NCI-H2227 (cell line): Measurements from ENCODE around the gene MGST3.
"Not testable (repeated sequence)": the region's sequence is repeated elsewhere in the genome, so short reads cannot be mapped to it uniquely, and the experiment has no call there.

Experiments
- DNase-seq: peaks from one replicate; lab custom pipeline; 2025; ENCODE audit not compliant: unreplicated experiment; lab: John Stamatoyannopoulos, UW

MGST3 gene

DNA sequence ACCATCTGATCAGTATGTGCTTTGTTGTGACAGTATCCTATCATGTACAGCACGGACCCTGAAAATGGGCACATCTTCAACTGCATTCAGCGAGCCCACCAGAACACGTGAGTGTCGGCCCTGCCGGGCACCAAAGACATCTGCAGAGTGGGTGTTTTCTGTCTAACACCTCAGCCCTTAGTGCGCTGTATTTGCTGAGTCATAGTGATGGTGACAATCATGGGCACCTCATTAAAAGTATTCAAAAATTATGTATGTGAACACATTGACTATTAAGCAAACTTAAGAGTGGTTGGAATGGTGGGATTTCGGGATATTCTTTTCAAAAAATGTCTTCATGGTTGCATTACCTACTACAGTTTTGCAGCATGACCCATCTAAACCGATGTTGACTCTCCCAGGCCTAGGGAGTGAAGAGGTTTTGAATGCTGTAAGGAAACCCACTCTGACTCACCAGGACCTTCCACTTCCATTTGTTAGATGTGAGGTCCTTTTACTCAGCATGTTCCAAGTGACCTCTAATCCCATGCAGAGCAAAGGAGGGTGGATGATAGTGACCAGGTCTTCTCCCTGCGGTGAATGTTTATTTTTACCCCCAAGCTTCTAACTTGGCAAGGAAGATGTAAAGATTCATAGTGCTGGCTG lies 20.1 kb downstream of the MGST3 start:
- DNase-seq = no peak

DNA sequence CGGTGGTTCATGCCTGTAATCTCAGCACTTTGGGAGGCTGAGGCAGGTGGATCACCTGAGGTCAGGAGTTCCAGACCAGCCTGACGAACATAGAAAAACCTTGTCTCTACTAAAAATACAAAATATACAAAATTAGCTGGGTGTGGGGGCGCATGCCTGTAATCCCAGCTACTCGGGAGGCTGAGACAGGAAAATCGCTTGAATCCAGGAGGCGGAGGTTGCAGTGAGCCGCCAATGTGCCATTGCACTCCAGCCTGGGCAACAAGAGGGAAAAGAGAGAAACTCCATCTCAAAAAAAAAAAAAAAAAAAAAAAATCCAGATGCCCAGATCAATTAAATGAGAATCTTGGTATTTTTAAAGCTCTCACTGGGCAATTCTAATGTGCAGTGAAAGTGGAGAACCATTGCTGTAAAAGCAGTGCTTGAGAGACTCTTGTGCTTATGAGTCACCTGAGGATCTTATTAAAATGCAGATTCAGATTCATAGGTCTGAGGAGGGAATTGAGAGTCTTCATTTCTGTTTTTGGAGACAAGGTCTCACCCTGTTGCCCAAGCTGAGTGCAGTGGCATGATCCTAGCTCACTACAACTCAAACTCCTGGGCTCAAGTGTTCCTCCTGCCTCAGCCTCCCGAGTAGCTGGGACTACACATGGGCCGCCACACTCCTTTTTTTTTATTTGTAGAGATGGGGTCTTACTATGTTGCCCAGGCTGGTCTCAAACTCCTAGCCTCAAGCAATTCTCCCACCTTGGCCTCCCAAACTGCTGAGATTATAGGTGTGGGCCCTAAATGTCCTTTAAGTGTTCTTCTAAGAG lies 27.9 kb downstream of the MGST3 start:
- DNase-seq = not testable (repeated sequence)

DNA sequence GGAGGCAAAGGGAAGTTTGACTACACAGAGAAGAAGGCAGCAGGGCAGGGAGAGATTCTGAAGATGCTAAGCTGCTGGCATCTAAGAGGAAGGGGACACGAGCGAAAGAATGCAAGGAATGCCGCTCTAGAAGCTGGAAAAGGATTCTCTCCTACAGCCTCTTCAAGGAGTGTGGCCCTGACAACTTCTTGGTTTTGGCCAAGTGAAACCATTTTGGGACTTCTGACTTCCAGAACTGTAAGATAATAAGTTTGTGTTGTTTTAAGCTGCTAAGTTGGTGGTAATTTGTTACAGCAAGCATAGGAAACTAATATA lies 28.5 kb downstream of the MGST3 start:
- DNase-seq = no peak

DNA sequence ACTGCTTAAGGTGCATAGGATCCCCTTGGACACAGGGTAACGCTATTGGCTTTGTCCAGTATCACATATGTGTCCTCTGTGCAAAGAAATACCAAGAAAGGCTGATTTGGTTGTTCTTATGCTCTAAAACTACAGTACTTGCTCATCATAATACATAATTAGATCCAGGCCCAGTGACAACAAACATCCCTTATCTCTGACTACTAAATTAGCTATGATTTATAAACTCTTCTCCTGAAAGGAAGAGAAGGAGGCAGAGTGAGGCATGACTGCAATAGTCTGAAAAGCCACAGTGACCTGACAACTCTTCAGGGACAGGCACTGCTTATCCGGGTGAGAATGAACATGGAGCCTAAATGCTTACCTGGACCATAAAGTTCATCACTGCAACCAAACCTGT lies 30.7 kb downstream of the MGST3 start:
- DNase-seq = no peak

DNA sequence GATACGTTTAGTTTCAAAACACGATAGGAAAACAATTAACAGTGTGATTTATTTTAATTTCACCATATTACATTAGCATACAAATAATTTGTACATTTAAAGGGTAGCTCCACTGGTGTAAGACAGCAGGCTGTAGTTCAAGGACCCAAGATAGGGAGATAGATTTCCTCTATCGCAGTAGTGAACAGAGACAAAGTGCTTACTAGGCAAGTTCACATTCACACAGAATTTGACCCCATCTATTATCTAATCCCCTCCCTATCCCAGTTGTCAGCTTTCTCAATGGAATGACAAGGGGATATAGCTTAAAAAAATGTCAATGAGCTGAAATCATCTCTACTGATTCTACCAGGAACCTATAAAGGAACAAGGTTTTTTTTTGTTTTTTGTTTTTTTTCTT lies 31.2 kb downstream of the MGST3 start:
- DNase-seq = no peak

DNA sequence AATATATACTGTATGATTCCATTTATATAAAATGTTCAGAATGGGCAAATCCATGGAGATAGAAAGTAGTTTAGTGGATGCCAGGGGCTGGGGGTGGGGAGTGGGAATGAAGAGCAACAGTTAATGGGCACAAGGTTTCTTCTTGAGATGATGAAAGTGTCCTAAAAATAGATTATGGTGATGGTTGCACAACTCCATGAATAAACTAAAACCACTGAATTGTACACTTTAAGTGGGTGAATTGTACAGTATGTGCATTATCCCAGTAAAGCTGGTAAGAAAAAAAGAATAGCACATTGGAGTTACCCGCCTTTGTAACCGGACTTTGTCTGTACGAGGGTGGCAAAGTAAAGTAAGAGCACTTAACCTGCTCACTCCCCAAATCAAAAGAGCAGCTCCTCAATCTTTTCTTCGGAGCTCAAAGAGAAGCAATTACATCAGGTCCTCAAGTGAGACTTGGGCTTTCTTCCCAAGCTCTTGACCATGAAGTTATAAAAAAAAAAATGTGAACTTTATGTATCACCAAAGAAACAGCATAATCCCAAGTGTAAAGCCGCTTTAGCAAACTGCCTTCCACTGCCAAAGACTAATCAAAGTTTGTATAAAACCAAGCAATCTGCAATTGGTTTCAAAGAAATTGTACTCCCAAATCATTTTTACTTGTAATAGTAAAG lies 35.3 kb downstream of the MGST3 start:
- no peak for DNase-seq

DNA sequence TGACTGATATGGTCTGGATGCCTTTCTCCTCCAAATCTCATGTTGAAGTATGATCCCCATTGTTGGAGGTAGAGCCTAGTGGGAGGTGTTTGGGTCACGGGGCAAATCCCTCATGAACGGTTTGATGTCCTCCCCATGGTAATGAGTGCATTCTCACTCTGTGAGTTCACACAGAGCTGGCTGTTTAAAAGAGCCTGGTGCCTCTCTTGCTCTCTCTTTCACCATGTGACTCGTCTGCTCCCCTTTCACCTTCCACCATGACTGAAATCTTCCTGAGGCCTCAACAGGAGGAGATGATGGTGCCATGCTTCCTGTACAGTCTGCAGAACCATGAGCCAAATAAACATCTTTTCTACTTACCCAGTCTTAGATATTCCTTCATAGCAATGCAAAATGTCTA lies 37.1 kb downstream of the MGST3 start:
- DNase-seq = no peak

DNA sequence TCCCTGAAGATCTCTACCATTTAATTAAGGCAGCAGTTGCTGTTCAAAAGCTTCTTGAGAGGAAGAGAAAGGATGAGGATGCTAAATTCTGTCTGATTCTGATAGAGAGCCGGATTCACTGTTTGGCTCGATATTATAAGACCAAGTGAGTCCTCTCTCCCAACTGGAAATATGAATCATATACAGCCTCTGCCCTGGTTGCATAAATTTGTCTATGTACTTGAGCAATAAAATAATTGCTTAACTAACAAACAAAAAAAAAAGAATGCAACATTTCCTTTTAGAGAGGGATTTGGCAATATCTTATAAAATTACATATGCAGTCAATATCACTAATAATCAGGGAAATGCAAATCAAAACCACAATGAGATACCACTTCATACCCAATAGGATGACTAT lies 40.5 kb downstream of the MGST3 start:
- DNase-seq = no peak

DNA sequence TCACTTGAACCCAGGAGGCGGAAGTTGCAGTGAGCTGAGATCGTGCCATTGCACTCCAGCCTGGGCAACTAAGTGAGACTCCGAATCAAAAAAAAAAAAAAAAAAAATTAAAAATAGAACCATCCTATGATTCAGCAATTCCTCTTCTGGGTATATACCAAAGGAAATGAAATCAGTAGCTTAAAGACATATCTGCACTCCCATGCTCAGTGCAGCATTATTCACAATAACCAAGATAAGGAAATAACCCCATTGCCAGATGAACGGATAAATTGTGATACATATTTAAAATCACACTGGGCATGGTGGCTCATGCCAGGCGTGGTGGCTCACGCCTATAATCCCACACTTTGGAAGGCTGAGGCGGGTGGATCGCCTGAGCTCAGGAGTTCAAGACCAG lies 43.6 kb downstream of the MGST3 start:
- DNase-seq = no peak

DNA sequence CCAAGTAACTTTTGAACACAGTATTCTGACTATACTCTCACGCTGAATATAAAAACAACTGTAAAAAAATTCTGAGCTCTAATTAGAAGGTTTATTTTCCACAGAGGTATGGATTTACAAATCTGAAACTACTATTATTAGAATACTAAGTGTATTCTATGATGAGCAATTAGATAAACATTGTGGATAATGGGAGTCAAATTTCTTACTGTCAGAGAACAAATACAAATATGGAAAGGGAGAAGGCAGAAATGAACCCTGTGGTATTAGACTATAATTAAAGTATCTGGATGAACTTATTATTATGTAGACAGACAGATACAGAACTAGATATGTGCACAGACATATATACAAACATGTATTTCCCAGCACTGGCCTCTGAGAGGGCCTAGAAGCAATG lies 44.8 kb downstream of the MGST3 start:
- DNase-seq = no peak

DNA sequence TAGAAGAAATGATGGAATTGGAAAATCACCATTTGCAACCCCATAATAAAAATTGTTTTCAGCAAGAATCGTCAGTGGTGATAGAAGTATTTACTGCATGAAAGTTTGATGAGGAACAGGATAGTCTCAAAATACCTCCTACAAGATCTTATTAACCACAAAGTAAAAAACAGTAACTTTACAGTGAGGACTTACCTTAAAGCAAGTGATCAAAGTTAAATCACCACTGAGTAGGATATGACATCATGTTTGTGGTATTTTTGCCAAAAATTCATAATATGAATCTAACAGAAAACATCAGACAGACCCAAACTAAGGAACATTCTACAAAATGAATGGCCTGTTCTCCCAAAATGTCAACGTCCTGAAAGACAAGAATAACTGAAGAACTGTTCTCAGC lies 47.5 kb downstream of the MGST3 start:
- DNase-seq = no peak

DNA sequence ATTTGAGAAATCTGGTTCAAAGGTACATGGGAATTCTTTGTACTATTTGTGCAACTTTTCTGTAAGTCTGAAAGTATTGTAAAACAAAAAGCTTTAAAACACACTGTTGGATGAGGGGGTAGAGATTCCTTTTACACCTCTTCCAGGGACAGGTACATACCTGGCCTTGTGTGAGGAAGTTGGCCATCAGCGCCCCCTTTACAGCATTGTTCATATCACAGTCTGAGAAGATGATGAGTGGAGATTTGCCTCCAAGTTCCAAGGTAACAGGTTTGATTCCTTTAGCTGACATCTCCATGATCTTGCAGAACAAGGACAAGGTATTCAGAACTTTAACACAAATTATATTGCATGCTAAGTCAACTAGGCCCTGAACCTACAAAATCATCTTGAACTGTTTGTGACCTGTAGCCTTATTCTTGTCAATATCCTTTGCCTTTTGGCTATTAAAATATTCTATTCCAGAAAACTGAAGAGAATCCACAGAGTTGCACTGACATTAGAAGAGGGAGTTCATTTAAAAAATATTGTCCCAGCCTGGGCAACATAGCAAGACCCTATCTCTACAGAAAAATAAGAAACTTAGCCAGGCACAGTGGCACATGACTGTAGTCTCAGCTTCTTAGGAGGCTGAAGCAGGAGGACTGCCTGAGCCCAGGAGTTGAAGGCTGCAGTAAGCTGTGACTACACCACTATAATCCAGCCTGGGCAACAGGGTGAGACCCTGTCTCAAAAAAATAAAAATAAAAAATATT lies 48.4 kb downstream of the MGST3 start:
- no peak for DNase-seq

DNA sequence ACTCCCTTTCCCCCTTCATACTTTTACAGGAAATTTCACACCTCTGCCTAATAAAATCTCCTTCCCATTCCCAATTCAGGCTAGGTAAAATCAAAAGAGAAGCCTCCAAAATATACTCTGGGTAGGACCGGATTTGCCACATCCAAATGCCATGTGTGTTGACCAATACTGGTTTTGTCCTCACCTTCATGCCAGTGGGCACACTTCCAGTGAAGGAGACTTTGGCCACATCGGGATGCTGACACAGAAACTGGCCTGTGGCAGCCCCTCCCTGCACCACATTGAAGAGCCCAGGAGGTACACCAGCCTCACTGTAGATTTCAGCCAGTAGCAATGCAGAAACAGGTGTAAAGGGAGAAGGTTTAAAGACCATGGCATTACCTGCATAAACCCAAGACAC lies 49.3 kb downstream of the MGST3 start:
- no peak for DNase-seq

DNA sequence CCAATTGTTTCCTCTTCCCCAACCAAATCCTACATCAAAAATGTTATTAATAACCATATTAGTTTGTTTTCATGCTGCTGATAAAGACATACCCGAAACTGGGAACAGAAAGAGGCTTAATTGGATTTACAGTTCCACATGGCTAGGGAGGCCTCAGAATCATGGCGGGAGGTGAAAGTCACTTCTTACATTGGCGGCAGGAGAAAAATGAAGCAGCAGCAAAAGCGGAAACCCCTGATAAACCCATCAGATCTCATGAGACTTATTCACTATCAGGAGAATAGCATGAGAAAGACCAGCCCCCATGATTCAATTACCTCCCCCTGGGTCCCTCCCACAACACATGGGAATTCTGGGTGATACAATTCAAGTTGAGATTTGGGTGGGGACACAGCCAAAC lies 49.7 kb downstream of the MGST3 start:
- DNase-seq = not testable (repeated sequence)

DNA sequence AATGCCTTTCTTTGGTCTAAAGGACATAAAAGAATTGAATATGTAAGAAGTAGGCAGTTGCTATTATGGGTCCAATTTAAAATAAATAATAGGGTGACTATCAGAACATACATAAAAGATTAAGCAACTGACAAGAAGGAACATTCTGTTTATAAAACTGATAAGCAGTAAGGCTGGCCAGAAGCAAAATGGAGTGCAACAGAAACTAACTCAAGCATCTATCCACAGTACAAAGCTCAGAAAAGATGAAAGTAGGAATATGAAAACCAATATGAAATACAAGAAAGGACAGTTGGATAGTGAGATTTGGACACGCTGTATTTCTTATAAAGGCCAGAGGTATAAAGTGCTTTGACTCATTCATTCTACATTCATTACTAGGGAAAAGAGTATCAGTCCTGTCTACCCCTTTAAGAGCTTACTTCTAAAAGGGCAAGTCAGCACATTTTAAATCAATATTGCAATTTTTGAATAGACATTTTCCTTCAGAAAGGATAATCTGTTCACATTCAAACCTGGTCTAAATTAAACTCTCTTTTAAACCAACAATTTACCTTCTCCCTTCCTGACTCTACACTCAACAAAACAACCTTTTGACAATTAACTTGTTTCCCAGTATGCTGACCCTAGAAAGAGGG lies 52.9 kb downstream of the MGST3 start:
- no peak for DNase-seq

DNA sequence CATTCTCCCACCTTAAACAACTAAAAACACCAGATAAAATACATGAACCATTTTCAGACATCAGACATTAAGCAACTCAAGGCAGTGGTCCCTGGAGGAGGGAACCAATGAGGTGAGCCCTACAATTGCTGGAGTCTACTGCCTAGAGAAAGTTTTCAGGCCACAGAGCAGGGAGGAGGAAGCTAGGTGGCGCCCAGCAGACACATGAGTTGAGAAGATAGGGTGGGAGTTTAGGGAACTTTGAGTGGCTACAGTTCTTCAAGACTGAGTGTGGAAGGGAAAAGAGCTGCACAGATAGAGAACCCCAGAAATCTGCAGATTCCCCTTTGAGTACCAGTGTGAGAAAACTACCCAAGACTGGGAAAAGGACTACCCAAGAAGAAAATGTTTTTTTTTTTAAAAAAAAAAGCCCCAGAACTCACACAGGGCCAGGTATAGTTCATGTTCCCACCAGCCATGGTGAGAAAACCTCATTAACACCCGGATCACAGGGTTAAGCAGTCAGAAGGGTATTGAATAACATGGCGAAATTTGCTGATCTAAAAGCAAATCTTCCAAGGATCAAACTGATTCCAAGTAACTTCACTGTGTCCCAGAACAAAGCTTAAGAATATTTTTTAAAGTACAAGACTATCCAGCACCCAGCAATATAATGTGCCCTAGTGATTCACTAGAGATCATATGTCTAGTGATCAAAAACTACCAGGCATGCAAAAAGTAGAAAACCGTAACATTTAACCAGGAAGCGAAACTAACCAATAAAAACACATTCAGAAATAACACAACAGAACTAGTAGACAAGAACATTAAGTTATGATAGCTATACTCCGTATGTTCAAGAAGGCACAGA lies 55.3 kb downstream of the MGST3 start:
- no peak for DNase-seq

DNA sequence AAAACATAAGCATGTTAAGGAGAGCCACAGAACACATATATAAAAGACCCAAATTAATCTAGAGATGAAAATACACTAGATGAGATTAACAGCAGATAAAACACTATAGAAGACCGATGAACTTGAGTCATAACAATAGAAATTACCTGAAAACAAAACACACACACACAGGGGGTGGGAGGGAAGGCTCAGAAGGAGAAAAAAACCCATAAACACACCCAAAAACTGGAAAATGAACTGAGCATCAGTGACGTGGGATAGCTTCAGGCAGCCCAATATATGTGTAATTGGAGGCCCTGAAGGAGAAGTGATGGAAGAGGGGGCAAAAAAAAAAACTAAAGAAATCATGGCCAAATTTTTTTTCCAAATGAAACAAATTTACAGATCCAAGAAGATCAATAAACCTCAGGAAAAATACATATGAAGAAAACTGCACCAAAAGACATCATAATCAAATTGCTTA lies 56.0 kb downstream of the MGST3 start:
- no peak for DNase-seq

DNA sequence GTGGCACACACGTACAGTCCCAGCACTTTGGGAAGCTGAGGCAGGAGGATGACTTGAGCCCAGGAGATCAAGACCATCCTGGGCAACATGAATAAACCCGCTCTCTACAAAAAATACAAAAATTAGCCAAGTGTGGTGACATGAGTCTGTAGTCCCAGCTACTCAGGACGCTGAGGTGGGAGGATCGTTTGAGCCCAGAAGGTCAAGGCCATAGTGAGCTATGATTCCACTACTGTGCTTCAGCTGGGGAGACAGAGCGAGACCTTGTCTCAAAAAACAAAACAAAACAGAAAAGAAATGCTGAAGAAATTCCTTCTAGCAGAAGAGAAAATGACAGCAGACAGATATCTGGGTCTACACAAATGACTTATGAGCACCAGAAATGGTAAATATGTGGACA lies 57.0 kb downstream of the MGST3 start:
- no peak for DNase-seq

DNA sequence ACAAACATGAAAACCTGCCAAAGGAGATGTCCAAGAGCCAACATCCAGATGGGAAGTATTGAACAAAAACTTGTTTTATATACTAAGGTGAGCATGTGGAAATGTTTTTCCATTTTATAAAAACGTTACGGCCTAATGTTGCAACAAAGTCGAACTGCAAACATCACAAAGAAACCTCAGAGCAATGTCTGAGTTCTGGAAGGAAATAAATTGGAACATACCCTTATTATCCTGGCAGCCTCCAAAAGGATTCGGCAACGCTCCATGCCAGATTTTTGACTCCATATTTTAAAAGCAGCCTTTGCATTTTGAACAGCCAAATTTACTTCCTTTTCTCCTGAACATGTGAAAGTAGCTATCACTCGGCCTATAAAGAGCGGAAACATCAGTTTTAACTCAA lies 64.0 kb downstream of the MGST3 start:
- no peak for DNase-seq

DNA sequence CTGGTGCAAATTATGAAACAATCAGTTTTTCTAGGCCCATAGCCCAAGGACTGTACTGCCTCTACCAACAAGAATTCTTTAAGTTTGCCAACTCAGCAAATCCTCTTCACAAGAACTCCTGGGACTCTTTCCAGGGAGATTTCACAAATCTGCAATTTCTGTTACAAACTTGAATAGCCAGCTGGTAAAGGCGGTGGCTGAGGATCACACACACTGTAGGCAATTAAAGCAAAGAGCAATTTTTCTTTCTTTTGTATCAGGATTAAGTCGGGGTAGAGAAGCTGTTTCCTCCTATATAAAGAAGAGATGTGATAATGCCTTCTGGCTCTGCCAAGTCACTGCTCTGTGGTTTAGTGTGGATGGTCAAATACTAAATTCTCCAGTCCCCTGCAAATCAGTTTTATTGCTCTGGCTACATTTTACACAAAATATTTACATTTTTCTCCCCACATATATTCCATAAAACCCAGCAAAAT lies 65.6 kb downstream of the MGST3 start:
- DNase-seq = no peak
